Esophagus squamous epithelium (tissue), 5 donors: ENCODE results near the gene PPIL3. TPM values are rescaled to one million over a fixed set of nuclear protein-coding genes. Genes with fewer than 3 reads are reported as not detected.

Experiments used
- DNase-seq: peaks from one replicate; lab custom pipeline; 2025; lab: John Stamatoyannopoulos, UW
- H3K27ac ChIP-seq, 4 donors: fragments of 200-600 bp; sonication (generic); one replicate each; pipeline ENCODE4 v1.5.1; 2016 to 2019; ENCODE audit warnings: mild to moderate bottlenecking in 1 of 4
- H3K27me3 ChIP-seq, 4 donors: fragments of 200-600 bp; sonication (generic); 1 replicate in 3 of 4; 2 replicates in 1 of 4; pipeline versions ENCODE4 v1.5.1 to v1.6.0; 2017 to 2021; ENCODE audit warnings: antibody characterized with exemption in 1 of 4
- H3K36me3 ChIP-seq, 3 donors: fragments of 200-600 bp; sonication (generic); one replicate each; pipeline ENCODE4 v1.5.1; 2016 to 2019
- H3K4me1 ChIP-seq, 3 donors: fragments of 200-600 bp; sonication (generic); one replicate each; pipeline ENCODE4 v1.5.1; 2017 to 2019
- H3K4me3 ChIP-seq, 4 donors: fragments of 200-600 bp; sonication (generic); 1 replicate in 3 of 4; 2 replicates in 1 of 4; pipeline ENCODE4 v1.5.1; 2016 to 2019; ENCODE audit warnings: mild to moderate bottlenecking in 2 of 4, moderate library complexity in 1 of 4
- H3K9me3 ChIP-seq, 3 donors: fragments of 200-600 bp; sonication (generic); one replicate each; pipeline ENCODE4 v1.5.1; 2016 to 2019
- POLR2A ChIP-seq, 4 donors: fragments of 450-650 bp; IDR thresholded peaks; one replicate each; pipeline ENCODE4 v1.6.1; 2017; ENCODE audit warnings: antibody characterized with exemption in 4 of 4, mild to moderate bottlenecking in 4 of 4, moderate library complexity in 3 of 4
- WGBS, 2 donors: methylation state at CpG; one replicate each; pipeline ENCODE4 v1.1.5; 2018; 5-methylcytosine and 5-hydroxymethylcytosine counted together
- intact Hi-C: fragments of 100-400 bp; cut with DNase I; formaldehyde crosslinking; loops from one replicate; pipeline ENCODE4 v1.15.0; 2022
- total RNA-seq, 4 donors: library from RNA; depleted of rRNA; stranded (reverse); fragments of >200 nt; gene quantifications; one replicate each; pipeline ENCODE4 v1.1.0, GENCODE V29; 2016
- TF ChIP-seq, protein P1 (sequence below), 6 experiments: fragments of 450-650 bp in 4 of 6; fragments of 200-600 bp in 2 of 6; sonication (generic) in 2 of 6; IDR thresholded peaks; one replicate each; pipeline ENCODE4 v1.5.1; 2016 to 2019; ENCODE audit warnings: antibody characterized with exemption in 6 of 6, mild to moderate bottlenecking in 4 of 6, moderate library complexity in 4 of 6
- donor health status: DM: yes; HTN: yes; CAD: no.

The PPIL3 gene
- total RNA-seq, 4 donors from 2014 or later = 10.2 to 31.5 (median 12.8) TPM

DNA sequence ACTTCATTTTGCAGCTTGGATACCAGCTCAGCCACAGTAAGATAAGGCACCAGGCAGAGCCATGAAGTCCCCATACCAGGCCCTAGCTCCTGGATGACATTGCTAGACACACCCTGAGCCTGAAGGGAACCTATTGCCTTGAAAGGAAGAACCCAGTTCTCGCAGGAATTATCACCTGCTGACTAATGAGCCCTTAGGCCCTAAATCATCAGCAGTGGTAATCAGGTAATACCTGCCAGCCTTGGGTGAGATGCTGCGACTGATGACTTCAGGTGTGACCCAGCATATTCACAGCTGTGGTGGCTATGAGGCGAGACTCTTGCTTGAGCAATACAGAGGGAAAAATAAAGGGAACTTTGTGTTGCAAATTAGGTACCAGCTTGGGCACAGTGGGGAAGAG lies 49.4 kb downstream of the PPIL3 start:
- Histone ChIP-seq H3K4me1 (no peaks in the 10 kb centered on the region), H3K36me3 (no peaks in the 10 kb centered on the region), H3K27me3 (no peaks in the 10 kb centered on the region), H3K27ac (no peak overlapping the region), H3K9me3 (peaks cover 0 to 13% (median 10%) of the 10 kb centered on the region in 3 donors), H3K4me3 (no peak overlapping the region)
- intact Hi-C loops = no loop called here
- no peak for DNase-seq
- no peak for TF ChIP-seq POLR2A (IDR thresholded peaks at IDR 0.05)
- TF ChIP-seq, protein P1, sequence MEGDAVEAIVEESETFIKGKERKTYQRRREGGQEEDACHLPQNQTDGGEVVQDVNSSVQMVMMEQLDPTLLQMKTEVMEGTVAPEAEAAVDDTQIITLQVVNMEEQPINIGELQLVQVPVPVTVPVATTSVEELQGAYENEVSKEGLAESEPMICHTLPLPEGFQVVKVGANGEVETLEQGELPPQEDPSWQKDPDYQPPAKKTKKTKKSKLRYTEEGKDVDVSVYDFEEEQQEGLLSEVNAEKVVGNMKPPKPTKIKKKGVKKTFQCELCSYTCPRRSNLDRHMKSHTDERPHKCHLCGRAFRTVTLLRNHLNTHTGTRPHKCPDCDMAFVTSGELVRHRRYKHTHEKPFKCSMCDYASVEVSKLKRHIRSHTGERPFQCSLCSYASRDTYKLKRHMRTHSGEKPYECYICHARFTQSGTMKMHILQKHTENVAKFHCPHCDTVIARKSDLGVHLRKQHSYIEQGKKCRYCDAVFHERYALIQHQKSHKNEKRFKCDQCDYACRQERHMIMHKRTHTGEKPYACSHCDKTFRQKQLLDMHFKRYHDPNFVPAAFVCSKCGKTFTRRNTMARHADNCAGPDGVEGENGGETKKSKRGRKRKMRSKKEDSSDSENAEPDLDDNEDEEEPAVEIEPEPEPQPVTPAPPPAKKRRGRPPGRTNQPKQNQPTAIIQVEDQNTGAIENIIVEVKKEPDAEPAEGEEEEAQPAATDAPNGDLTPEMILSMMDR (IDR thresholded peaks at IDR 0.05) = no peak
- 51 to 94% methylated on average over 2 to 3 of the region's 3 CpGs for WGBS, 2 donors

DNA sequence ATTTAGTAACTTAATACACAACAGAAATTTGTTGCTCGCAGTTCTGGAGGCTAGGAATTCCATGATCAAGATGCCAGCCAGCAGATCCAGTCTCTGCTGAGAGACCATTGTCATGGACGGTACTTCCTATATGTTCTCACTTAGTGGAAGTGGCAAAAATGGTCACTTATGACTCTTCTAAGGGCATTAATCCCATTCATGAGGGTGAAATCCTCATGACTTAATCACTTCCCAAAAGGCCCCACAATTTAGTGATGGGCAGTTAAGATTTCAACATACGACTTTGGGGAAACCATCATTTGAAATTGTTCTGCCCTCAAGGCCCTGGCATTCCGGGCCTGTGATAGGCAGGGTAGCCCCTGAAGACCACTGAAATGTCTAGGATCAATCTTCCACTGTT lies 54.2 kb downstream of the PPIL3 start:
- Histone ChIP-seq H3K9me3 (peaks cover 0 to 13% (median 10%) of the 10 kb centered on the region in 3 donors), H3K36me3 (no peaks in the 10 kb centered on the region), H3K4me3 (no peak overlapping the region), H3K27ac (no peak overlapping the region), H3K4me1 (no peaks in the 10 kb centered on the region), H3K27me3 (no peaks in the 10 kb centered on the region)
- 81 to 88% methylated on average over 4 of the region's 4 CpGs for WGBS, 2 donors
- intact Hi-C loops = no loop called here
- no peak for DNase-seq
- no peak for TF ChIP-seq POLR2A (IDR thresholded peaks at IDR 0.05)
- TF ChIP-seq, protein P1 (IDR thresholded peaks at IDR 0.05) = no peak

DNA sequence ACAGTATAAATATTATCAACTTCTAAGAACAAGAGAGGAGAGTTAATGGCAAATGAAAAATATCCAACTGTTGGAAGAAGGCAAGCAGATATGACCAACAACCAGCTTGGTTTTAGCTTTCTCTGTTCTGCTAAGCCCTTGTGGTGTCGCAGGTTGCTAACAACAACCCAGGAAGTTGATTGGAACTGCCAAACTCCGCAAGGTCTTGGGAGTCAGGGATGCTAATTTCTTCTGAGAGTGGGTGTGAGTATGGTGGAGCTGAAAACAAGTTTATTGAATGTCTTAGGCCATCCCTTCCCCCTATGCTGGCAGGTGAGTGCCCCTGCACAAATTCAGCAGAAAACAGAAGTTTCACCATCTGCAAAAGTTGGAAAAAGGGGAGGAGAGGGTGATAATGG lies 59.6 kb downstream of the PPIL3 start:
- no peak overlapping the region for H3K27ac ChIP-seq
- H3K9me3 ChIP-seq = no peaks in the 10 kb centered on the region
- WGBS, 2 donors = 94% methylated on average over 2 of the region's 2 CpGs
- H3K36me3 ChIP-seq = peaks cover 0 to 14% (median 0%) of the 10 kb centered on the region in 3 donors
- intact Hi-C loops = no loop called here
- TF ChIP-seq, protein P1 (IDR thresholded peaks at IDR 0.05) = no peak
- TF ChIP-seq POLR2A (IDR thresholded peaks at IDR 0.05) = no peak
- no peaks in the 10 kb centered on the region for H3K27me3 ChIP-seq
- DNase-seq = no peak
- no peaks in the 10 kb centered on the region for H3K4me1 ChIP-seq
- no peak overlapping the region for H3K4me3 ChIP-seq

DNA sequence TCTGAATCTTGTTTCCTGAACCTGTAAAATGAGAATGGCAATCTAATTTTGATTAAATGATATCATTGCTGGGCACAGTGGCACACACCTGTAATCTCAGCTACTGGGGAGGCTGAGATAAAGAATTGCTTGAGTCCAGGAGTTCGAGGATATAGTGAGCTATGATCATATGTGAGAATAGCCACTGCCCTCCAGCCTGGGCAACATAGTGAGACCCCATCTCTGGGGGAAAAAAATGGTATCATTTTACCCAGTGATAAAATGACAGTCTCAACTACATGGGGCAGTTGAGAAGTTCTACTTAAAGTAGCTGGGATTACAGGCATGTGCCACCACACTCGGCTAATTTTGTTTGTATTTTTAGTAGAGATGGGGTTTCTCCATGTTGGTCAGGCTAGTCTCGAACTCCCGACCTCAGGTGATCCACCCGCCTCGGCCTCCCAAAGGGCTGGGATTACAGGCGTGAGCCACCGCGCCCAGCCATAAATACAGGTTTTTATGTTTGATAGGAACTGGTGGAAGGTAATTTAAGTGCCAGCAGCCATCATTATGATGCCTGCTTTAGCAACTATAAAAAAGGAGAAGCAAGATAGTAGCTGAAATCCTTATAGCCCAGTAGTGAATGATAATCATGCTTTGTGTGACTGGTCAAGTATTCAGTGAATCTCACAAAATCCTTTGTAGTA lies 60.2 kb downstream of the PPIL3 start:
- no peak overlapping the region for H3K4me3 ChIP-seq
- TF ChIP-seq, protein P1 (IDR thresholded peaks at IDR 0.05) = no peak
- TF ChIP-seq POLR2A (IDR thresholded peaks at IDR 0.05) = no peak
- no peak for DNase-seq
- intact Hi-C loops = no loop called here
- 91 to 94% methylated on average over 9 of the region's 9 CpGs for WGBS, 2 donors
- no peaks in the 10 kb centered on the region for H3K27me3 ChIP-seq
- peaks cover 0 to 19% (median 4%) of the 10 kb centered on the region in 3 donors for H3K36me3 ChIP-seq
- H3K4me1 ChIP-seq = no peaks in the 10 kb centered on the region
- H3K27ac ChIP-seq = no peak overlapping the region
- H3K9me3 ChIP-seq = no peaks in the 10 kb centered on the region

DNA sequence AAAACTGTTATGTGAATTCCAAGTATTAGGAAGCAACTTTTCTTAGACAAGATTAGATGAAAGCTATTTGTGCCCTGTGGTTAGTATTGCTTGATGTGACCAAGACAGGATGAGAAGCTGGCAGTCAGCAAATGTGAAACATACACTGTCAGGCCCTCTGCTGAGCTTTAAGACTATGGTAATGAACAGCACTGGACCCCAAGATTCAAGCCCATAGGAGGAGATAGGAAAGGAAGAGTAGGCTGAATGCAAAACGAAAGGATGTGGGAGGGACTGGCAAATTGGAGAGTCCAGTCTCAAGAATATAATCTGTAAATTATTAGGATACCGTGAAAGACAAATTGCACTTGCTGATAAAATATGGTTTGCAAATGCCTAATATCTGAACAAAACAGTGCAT lies 60.8 kb downstream of the PPIL3 start:
- Histone ChIP-seq H3K27ac (no peak overlapping the region), H3K9me3 (no peaks in the 10 kb centered on the region), H3K4me3 (no peak overlapping the region), H3K36me3 (peaks cover 0 to 21% (median 5%) of the 10 kb centered on the region in 3 donors), H3K4me1 (no peaks in the 10 kb centered on the region), H3K27me3 (no peaks in the 10 kb centered on the region)
- TF ChIP-seq, protein P1 (IDR thresholded peaks at IDR 0.05) = no peak
- TF ChIP-seq POLR2A (IDR thresholded peaks at IDR 0.05) = no peak
- intact Hi-C loops = no loop called here
- no peak for DNase-seq
- 85 to 86% methylated on average over 2 of the region's 2 CpGs for WGBS, 2 donors
